GM03348 (cell line): ENCODE data around the gene WBP2.
"Not testable (repeated sequence)": the region's sequence is repeated elsewhere in the genome, so short reads cannot be mapped to it uniquely, and the experiment has no call there.

Experiments
- DNase-seq: peaks from one replicate; pipeline ENCODE4 v3.0.0; 2012; ENCODE audit warnings: low spot score

The WBP2 gene

GRCh38 chr17:75888484-75888883 is 33.3 kb upstream of the WBP2 start:
- no peak for DNase-seq

- not testable (repeated sequence) for DNase-seq
Measured at GRCh38 chr17:75885860-75886259, 30.7 kb upstream of the WBP2 start.

GRCh38 chr17:75885431-75885830 is 30.3 kb upstream of the WBP2 start:
- no peak for DNase-seq

- no peak for DNase-seq
Measured at GRCh38 chr17:75881678-75882454, 26.7 kb upstream of the WBP2 start.

- no peak for DNase-seq
Measured at GRCh38 chr17:75880266-75880665, 25.1 kb upstream of the WBP2 start.

- DNase-seq: peak; percentile 81
Measured at GRCh38 chr17:75878174-75878998, 23.3 kb upstream of the WBP2 start, which contains the start of gene TRIM47. TSS of gene TRIM47 (minus strand) at chr17:75878581. CDS start at chr17:75878548, 33 bp downstream.

GRCh38 chr17:75877752-75878173 is 22.6 kb upstream of the WBP2 start:
- DNase-seq: peak; percentile 74

- DNase-seq: peak; percentile 93
Measured at GRCh38 chr17:75876938-75877751, 22.0 kb upstream of the WBP2 start.

- DNase-seq: no peak
Measured at GRCh38 chr17:75876190-75876937, 21.2 kb upstream of the WBP2 start.

GRCh38 chr17:75875940-75876189 is 20.7 kb upstream of the WBP2 start:
- DNase-seq: no peak

GRCh38 chr17:75875182-75875939 is 20.2 kb upstream of the WBP2 start:
- no peak for DNase-seq

GRCh38 chr17:75874323-75875181 is 19.4 kb upstream of the WBP2 start:
- DNase-seq: no peak

GRCh38 chr17:75873587-75874322 is 18.6 kb upstream of the WBP2 start:
- DNase-seq: no peak

GRCh38 chr17:75872434-75873351 is 17.6 kb upstream of the WBP2 start:
- DNase-seq: peak; percentile 87

GRCh38 chr17:75870228-75870627 is 15.1 kb upstream of the WBP2 start:
- not testable (repeated sequence) for DNase-seq

GRCh38 chr17:75869282-75870141 is 14.4 kb upstream of the WBP2 start:
- peak; percentile 68 for DNase-seq

GRCh38 chr17:75868730-75869281 is 13.7 kb upstream of the WBP2 start:
- not testable (repeated sequence) for DNase-seq
